SK-N-SH (cell line): ENCODE results near the gene FOXI1. TPM values are rescaled to one million over a fixed set of nuclear protein-coding genes. Genes with fewer than 3 reads are reported as not detected.

Experiments used
- CTCF ChIA-PET: fragments of 300-600, 350-600 bp; formaldehyde crosslinking; extraction: SDS; loops from one replicate; lab custom pipeline; 2021; lab: Yijun Ruan, JAX
- POLR2A ChIA-PET: fragments of 350-600 bp; sonication (Branson Sonifier 250); formaldehyde crosslinking; extraction: SDS; loops from one replicate; lab custom pipeline; 2020; ENCODE audit warnings: antibody characterized with exemption, inconsistent platforms; lab: Yijun Ruan, JAX
- DNase-seq: peaks from one replicate; pipeline ENCODE4 v3.0.0; 2012
- H2AFZ ChIP-seq: fragments of 200-600 bp; sonication (generic); 2 replicates; pipeline ENCODE4 v1.8.1; 2016; ENCODE audit warnings: antibody characterized with exemption, mild to moderate bottlenecking, low read depth
- H3F3A ChIP-seq: fragments of 200-600 bp; sonication (generic); replicated peaks from 2 replicates; pipeline ENCODE3; 2016; ENCODE audit warnings: antibody characterized with exemption, mild to moderate bottlenecking; ENCODE audit not compliant: insufficient read depth
- H3K27ac ChIP-seq, 2 experiments: fragments of 200-500 bp in 1 of 2; fragments of 200-600 bp in 1 of 2; sonication (Bioruptor generic) in 1 of 2; sonication (generic), shearing (Covaris generic) in 1 of 2; 2 replicates each; pipeline versions ENCODE4 v1.5.1 to v1.6.1; 2014 to 2016; ENCODE audit warnings: low read depth in 2 of 2, inconsistent platforms in 1 of 2, low read length in 1 of 2, mild to moderate bottlenecking in 1 of 2, mixed read lengths in 1 of 2
- H3K27me3 ChIP-seq: fragments of 200-600 bp; sonication (generic), shearing (Covaris generic); 2 replicates; pipeline ENCODE4 v1.6.1; 2016; ENCODE audit warnings: mixed run types; ENCODE audit not compliant: insufficient read depth
- H3K36me3 ChIP-seq, 2 experiments: fragments of 200-500 bp in 1 of 2; fragments of 200-600 bp in 1 of 2; sonication (Bioruptor generic) in 1 of 2; sonication (generic) in 1 of 2; replicated peaks in 1 of 2; 2 replicates each; pipeline versions ENCODE3 to v1.5.1; 2014 to 2016; ENCODE audit warnings: low read length in 1 of 2, mild to moderate bottlenecking in 1 of 2; ENCODE audit not compliant: insufficient read depth in 2 of 2, control insufficient read depth in 1 of 2
- H3K4me1 ChIP-seq, 2 experiments: fragments of 200-500 bp in 1 of 2; fragments of 200-600 bp in 1 of 2; sonication (Bioruptor generic) in 1 of 2; sonication (generic), shearing (Covaris generic) in 1 of 2; 2 replicates each; pipeline versions ENCODE4 v1.5.1 to v1.6.1; 2014 to 2016; ENCODE audit warnings: low read depth in 1 of 2, low read length in 1 of 2, mixed run types in 1 of 2; ENCODE audit not compliant: insufficient read depth in 2 of 2, control insufficient read depth in 1 of 2
- H3K4me2 ChIP-seq: fragments of 200-600 bp; sonication (generic), shearing (Covaris generic); 2 replicates; pipeline ENCODE4 v1.6.1; 2017; ENCODE audit warnings: mixed run types
- H3K4me3 ChIP-seq, 2 experiments: fragments of 200-500 bp in 1 of 2; fragments of 200-600 bp in 1 of 2; sonication (Bioruptor generic) in 1 of 2; sonication (generic), shearing (Covaris generic) in 1 of 2; 2 replicates each; pipeline versions ENCODE4 v1.5.1 to v1.8.1; 2014 to 2016; ENCODE audit warnings: low read depth in 2 of 2, inconsistent platforms in 1 of 2, low read length in 1 of 2, mild to moderate bottlenecking in 1 of 2, mixed read lengths in 1 of 2, moderate library complexity in 1 of 2
- H3K79me2 ChIP-seq: fragments of 200-600 bp; sonication (generic); 2 replicates; pipeline ENCODE4 v1.8.1; 2017; ENCODE audit warnings: mild to moderate bottlenecking; ENCODE audit not compliant: insufficient read depth
- H3K9ac ChIP-seq: fragments of 200-600 bp; sonication (generic); 2 replicates; pipeline ENCODE4 v1.6.1; 2017; ENCODE audit warnings: mixed run types
- H3K9me2 ChIP-seq: fragments of 200-600 bp; sonication (generic); 2 replicates; pipeline ENCODE4 v1.6.1; 2017; ENCODE audit warnings: mixed run types
- H3K9me3 ChIP-seq: fragments of 200-600 bp; sonication (generic); 2 replicates; pipeline ENCODE4 v1.6.1; 2017; ENCODE audit warnings: mixed run types, mild to moderate bottlenecking, moderate library complexity
- H4K20me1 ChIP-seq: fragments of 200-600 bp; sonication (generic); 2 replicates; pipeline ENCODE4 v1.6.1; 2017; ENCODE audit warnings: mild to moderate bottlenecking, mixed run types; ENCODE audit not compliant: insufficient read depth
- CHD2 ChIP-seq: fragments of 150-350 bp; IDR thresholded peaks from 2 replicates; pipeline ENCODE4 v1.6.1; 2018; ENCODE audit warnings: low read length; ENCODE audit not compliant: partially characterized antibody
- CTCF ChIP-seq: fragments of 200-600 bp; sonication (generic); IDR thresholded peaks from 2 replicates; pipeline ENCODE4 v1.6.1; 2017; ENCODE audit warnings: antibody characterized with exemption, mild to moderate bottlenecking, moderate library complexity
- ELF1 ChIP-seq: IDR thresholded peaks from 2 replicates; pipeline ENCODE4 v1.4.0; 2012
- EZH2phosphoT487 ChIP-seq: fragments of 200-600 bp; sonication (generic); IDR thresholded peaks from 2 replicates; pipeline ENCODE4 v1.6.1; 2017; ENCODE audit warnings: low read depth, mixed run types, mild to moderate bottlenecking, antibody characterized with exemption, moderate library complexity, borderline replicate concordance
- FOXJ3 ChIP-seq: sonication (generic); formaldehyde crosslinking; IDR thresholded peaks from 2 replicates; pipeline ENCODE4 v1.5.1; 2020; ENCODE audit warnings: mild to moderate bottlenecking, missing genetic modification reagents
- GATA2 ChIP-seq: sonication (generic); formaldehyde crosslinking; IDR thresholded peaks from 2 replicates; pipeline ENCODE4 v1.5.0; 2020; ENCODE audit warnings: mild to moderate bottlenecking, missing genetic modification reagents
- IRF3 ChIP-seq: fragments of 150-350 bp; IDR thresholded peaks from 2 replicates; pipeline ENCODE4 v1.6.1; 2016; ENCODE audit warnings: mild to moderate bottlenecking, low read depth, low read length
- JUND ChIP-seq: IDR thresholded peaks from 2 replicates; pipeline ENCODE4 v1.4.0; 2012
- MAX ChIP-seq: IDR thresholded peaks from 2 replicates; pipeline ENCODE4 v1.4.0; 2012; ENCODE audit warnings: low read depth
- MEF2A ChIP-seq: IDR thresholded peaks from 2 replicates; pipeline ENCODE4 v1.4.0; 2012; ENCODE audit warnings: low read depth, borderline replicate concordance
- MXI1 ChIP-seq: IDR thresholded peaks from 2 replicates; pipeline ENCODE4 v1.6.1; 2012; ENCODE audit warnings: mild to moderate bottlenecking, low read depth, low read length, improper control_type of control experiment
- RAD21 ChIP-seq: IDR thresholded peaks from 2 replicates; pipeline ENCODE4 v1.6.1; 2012; ENCODE audit warnings: mild to moderate bottlenecking, low read length
- REST ChIP-seq: IDR thresholded peaks from 2 replicates; pipeline ENCODE4 v1.6.1; 2012; ENCODE audit warnings: mild to moderate bottlenecking, low read depth, low read length, moderate library complexity
- RXRA ChIP-seq: IDR thresholded peaks from 2 replicates; pipeline ENCODE4 v1.4.0; 2012; ENCODE audit warnings: low read depth, mild to moderate bottlenecking, borderline replicate concordance
- SIN3A ChIP-seq: IDR thresholded peaks from 2 replicates; pipeline ENCODE4 v1.6.1; 2012; ENCODE audit warnings: low read depth, mild to moderate bottlenecking, low read length, moderate library complexity, borderline replicate concordance
- TEAD4 ChIP-seq: IDR thresholded peaks from 2 replicates; pipeline ENCODE4 v1.4.0; 2012; ENCODE audit warnings: mild to moderate bottlenecking, borderline replicate concordance; ENCODE audit not compliant: insufficient read depth
- USF1 ChIP-seq: IDR thresholded peaks from 2 replicates; pipeline ENCODE4 v1.4.0; 2012; ENCODE audit warnings: low read depth, borderline replicate concordance
- ZBTB33 ChIP-seq: IDR thresholded peaks from 2 replicates; pipeline ENCODE4 v1.4.0; 2012; ENCODE audit warnings: low read depth, borderline replicate concordance
- WGBS: methylation state at CpG from one replicate; pipeline ENCODE4 v1.1.6; 2017; ENCODE audit warnings: low lambda C conversion rate; 5-methylcytosine and 5-hydroxymethylcytosine counted together
- polyA plus RNA-seq, 3 experiments: library from polyadenylated mRNA; depleted of rRNA; stranded (reverse); fragments of >200 nt; gene quantifications; 2 replicates each; pipeline ENCODE4 v1.2.3, GENCODE V29; 2012

FOXI1 gene
- polyA plus RNA-seq, 1 of the 3 experiments (the other 2 are of a cell fraction): not detected

- TF ChIP-seq REST: no peak
- no peak for TF ChIP-seq MXI1
- TF ChIP-seq RXRA: no peak
- TF ChIP-seq IRF3: no peak
Observed at GRCh38 chr5:170147753-170148264, 42.1 kb downstream of the FOXI1 start (continued).

GRCh38 chr5:170148430-170149205 lies 42.9 kb downstream of the FOXI1 start:
- CTCF ChIA-PET: interaction anchor here (1.0 kb wide), 1 partner anchor 48 kb away, joined by 3 read pairs; no protein-coding TSS in a partner anchor
- H3K27ac ChIP-seq: no peak overlapping the region
- no peak for DNase-seq
- TF ChIP-seq CHD2 (no peak), IRF3 (no peak), ZBTB33 (no peak), SIN3A (no peak), EZH2phosphoT487 (no peak), GATA2 (CRISPR knock-in tag) (no peak), MEF2A (no peak), USF1 (no peak), RAD21 (no peak), ELF1 (no peak), JUND (no peak), TEAD4 (no peak), FOXJ3 (no peak), MAX (no peak), CTCF (no peak), MXI1 (no peak)

More at GRCh38 chr5:170148430-170149205, 42.9 kb downstream of the FOXI1 start:
- peaks cover 14% of the 10 kb centered on the region for H3F3A ChIP-seq
- no peaks in the 10 kb centered on the region for H3K9me3 ChIP-seq
- H3K4me1 ChIP-seq: peaks cover 2 to 16% of the 10 kb centered on the region in 2 experiments; a peak in 3 of 4 replicates
- no peak overlapping the region for H2AFZ ChIP-seq
- 80% methylated on average over 12 of the region's 12 CpGs for WGBS
- no peaks in the 10 kb centered on the region for H4K20me1 ChIP-seq
- no peaks in the 10 kb centered on the region for H3K79me2 ChIP-seq
- no peak overlapping the region for H3K9ac ChIP-seq
- no peaks in the 10 kb centered on the region for H3K36me3 ChIP-seq
- POLR2A ChIA-PET: no interaction called here
- H3K9me2 ChIP-seq: no peaks in the 10 kb centered on the region
- H3K27me3 ChIP-seq: no peaks in the 10 kb centered on the region
- no peak overlapping the region for H3K4me2 ChIP-seq
- no peak overlapping the region for H3K4me3 ChIP-seq
